GM10847 (cell line): ENCODE data around the gene VCPKMT.

Experiments used
- POLR2A ChIP-seq: IDR thresholded peaks from 2 replicates; pipeline ENCODE4 v1.6.1; 2011; ENCODE audit not compliant: insufficient read length; ENCODE audit errors: extremely low read depth

Gene VCPKMT

GRCh38 chr14:50099335-50099734, 17.0 kb downstream of the VCPKMT start:
- no peak for TF ChIP-seq POLR2A

- TF ChIP-seq POLR2A, result no peak
These were observed 20.5 kb downstream of the VCPKMT start for GRCh38 chr14:50095895-50096294.

GRCh38 chr14:50094056-50094755, 22.2 kb downstream of the VCPKMT start:
- TF ChIP-seq POLR2A, result no peak

GRCh38 chr14:50093496-50093895, 22.9 kb downstream of the VCPKMT start:
- TF ChIP-seq POLR2A, result no peak

- TF ChIP-seq POLR2A, result no peak
These were observed 24.3 kb downstream of the VCPKMT start for GRCh38 chr14:50092006-50092555.

- no peak for TF ChIP-seq POLR2A
These were observed 25.0 kb downstream of the VCPKMT start for GRCh38 chr14:50091240-50091913.

- TF ChIP-seq POLR2A, result no peak
These were observed 27.2 kb downstream of the VCPKMT start for GRCh38 chr14:50089208-50089607.

GRCh38 chr14:50088731-50089130, 27.6 kb downstream of the VCPKMT start:
- TF ChIP-seq POLR2A, result no peak

- TF ChIP-seq POLR2A, result no peak
These were observed 28.3 kb downstream of the VCPKMT start for GRCh38 chr14:50088117-50088515.

- TF ChIP-seq POLR2A, result no peak
These were observed 28.8 kb downstream of the VCPKMT start for GRCh38 chr14:50087341-50088116.

GRCh38 chr14:50086321-50086711, 30.1 kb downstream of the VCPKMT start:
- TF ChIP-seq POLR2A, result no peak

GRCh38 chr14:50085570-50086320, 30.6 kb downstream of the VCPKMT start:
- no peak for TF ChIP-seq POLR2A

- no peak for TF ChIP-seq POLR2A
These were observed 31.7 kb downstream of the VCPKMT start for GRCh38 chr14:50084666-50085065.

GRCh38 chr14:50083467-50084337, 32.7 kb downstream of the VCPKMT start:
- TF ChIP-seq POLR2A, result no peak
